PC-3 (cell line): Measurements from ENCODE around the gene MKX.

Experiments
- CTCF ChIP-seq: fragments of 300-600 bp; sonication (generic); conservative IDR thresholded peaks from 2 replicates; pipeline ENCODE4 v1.5.1; 2017; ENCODE audit warnings: antibody characterized with exemption, low read depth, mild to moderate bottlenecking, low read length
- EZH2 ChIP-seq: fragments of 300-600 bp; sonication (generic); IDR thresholded peaks from one replicate; pipeline ENCODE4 v1.6.1; 2017; ENCODE audit warnings: antibody characterized with exemption, mild to moderate bottlenecking, low read length; ENCODE audit not compliant: unreplicated experiment

GRCh38 chr10:27724287-27724686 is 21.3 kb downstream of the MKX start:
- TF ChIP-seq CTCF, result peak; percentile 62; the same call in 1 of the 2 replicates
- no peak for TF ChIP-seq EZH2
